Tibial nerve (tissue), 3 donors: Measurements from ENCODE around the gene FETUB.

ENCODE experiments used
- CTCF ChIP-seq, 5 experiments: fragments of 200-600 bp in 3 of 5; fragments of 450-650 bp in 2 of 5; sonication (generic) in 3 of 5; IDR thresholded peaks; one replicate each; pipeline ENCODE4 v1.5.1; 2016 to 2019; ENCODE audit warnings: antibody characterized with exemption in 5 of 5, mild to moderate bottlenecking in 3 of 5, moderate library complexity in 2 of 5
- POLR2A ChIP-seq, 2 donors: fragments of 450-650 bp; IDR thresholded peaks; one replicate each; pipeline ENCODE4 v1.6.1; 2017; ENCODE audit warnings: antibody characterized with exemption in 2 of 2, mild to moderate bottlenecking in 2 of 2, moderate library complexity in 2 of 2

DNA sequence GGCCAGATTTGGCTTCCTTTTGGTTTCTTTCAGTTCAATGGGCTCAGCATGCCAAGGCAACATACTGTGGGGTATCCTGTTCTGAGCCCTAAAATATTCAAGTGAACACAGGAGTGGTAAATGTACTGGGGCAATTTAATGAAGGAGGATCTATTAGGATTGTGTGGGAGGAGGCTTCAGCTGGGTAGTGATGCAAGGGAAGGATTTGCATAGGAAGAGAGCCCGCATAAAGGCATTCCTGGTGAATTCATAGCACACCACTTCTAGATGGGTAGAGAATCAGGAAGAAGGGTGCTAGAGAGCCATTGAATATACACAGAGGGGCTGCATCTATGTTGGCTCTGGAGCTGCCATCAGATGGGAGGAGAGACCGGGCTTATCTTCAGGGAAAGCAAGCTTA is 56.3 kb downstream of the FETUB start:
- no peak for TF ChIP-seq CTCF (IDR thresholded peaks at IDR 0.05)
- TF ChIP-seq POLR2A (IDR thresholded peaks at IDR 0.05) = no peak
